ENCODE data around the gene HJURP.

HJURP gene

DNA sequence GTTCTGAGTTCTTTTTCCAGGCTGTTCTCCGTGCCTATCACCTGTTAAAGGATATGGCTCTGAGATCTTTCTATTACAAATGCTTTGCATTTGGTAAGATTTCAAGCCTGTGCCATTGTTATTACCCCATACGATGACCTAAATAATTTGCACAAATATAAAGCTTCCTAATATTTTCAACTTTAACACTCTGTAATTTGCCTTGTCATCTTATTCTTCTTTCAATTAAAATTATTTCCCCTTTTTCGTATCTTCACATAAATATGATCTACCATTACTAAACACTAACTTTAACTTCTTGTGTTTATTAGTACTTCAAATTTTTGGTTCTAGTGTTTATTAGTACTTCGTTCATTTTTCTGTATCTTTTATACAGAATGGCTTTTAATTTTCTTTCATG lies 17.1 kb upstream of the HJURP start:
- TF ChIP-seq, protein P1, sequence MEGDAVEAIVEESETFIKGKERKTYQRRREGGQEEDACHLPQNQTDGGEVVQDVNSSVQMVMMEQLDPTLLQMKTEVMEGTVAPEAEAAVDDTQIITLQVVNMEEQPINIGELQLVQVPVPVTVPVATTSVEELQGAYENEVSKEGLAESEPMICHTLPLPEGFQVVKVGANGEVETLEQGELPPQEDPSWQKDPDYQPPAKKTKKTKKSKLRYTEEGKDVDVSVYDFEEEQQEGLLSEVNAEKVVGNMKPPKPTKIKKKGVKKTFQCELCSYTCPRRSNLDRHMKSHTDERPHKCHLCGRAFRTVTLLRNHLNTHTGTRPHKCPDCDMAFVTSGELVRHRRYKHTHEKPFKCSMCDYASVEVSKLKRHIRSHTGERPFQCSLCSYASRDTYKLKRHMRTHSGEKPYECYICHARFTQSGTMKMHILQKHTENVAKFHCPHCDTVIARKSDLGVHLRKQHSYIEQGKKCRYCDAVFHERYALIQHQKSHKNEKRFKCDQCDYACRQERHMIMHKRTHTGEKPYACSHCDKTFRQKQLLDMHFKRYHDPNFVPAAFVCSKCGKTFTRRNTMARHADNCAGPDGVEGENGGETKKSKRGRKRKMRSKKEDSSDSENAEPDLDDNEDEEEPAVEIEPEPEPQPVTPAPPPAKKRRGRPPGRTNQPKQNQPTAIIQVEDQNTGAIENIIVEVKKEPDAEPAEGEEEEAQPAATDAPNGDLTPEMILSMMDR (IDR thresholded peaks at IDR 0.05; ENCODE audit: low read depth, low read length, missing control alignments) = no peak
- no peak for DNase-seq (ENCODE audit: extremely low read depth, low read depth)
- H3K4me3 ChIP-seq (replicated peaks; ENCODE audit: low read depth, low read length) = no peak overlapping the region

DNA sequence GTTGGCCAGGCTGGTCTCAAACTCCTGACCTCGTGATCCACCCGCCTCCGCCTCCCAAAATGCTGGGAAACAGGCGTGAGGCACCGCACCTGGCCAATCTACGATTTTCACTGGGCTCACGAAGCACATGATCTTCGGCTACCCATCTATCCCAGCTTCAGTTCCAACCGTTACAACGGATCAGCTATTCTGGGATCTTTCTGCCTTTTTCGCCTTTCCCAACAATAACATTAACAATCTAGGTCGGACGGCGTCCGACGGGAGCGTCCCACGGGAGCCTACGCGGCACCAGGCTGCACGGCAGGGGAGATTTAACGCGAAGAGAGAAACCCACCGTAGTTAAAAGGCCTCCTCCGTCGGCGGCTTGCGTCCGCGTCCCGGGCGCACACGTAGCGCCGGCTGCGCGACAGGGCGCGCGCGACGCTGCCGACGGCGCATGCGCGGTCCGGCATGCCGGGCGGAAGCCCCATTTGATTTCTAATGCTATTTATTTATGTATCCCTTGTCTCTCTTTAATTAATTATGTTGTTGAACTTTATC lies 13.7 kb upstream of the HJURP start, which contains the start of gene MSL3B:
Gene MSL3B, minus strand, starts transcription at position 394 of the 540 bp plus-strand sequence.
- TF ChIP-seq, protein P1 (IDR thresholded peaks at IDR 0.05; ENCODE audit: low read depth, low read length, missing control alignments) = no peak
- peak within 1 kb of the TSS; percentile 48 for H3K4me3 ChIP-seq (replicated peaks; ENCODE audit: low read depth, low read length)
- DNase-seq (ENCODE audit: extremely low read depth, low read depth) = peak; percentile 3

DNA sequence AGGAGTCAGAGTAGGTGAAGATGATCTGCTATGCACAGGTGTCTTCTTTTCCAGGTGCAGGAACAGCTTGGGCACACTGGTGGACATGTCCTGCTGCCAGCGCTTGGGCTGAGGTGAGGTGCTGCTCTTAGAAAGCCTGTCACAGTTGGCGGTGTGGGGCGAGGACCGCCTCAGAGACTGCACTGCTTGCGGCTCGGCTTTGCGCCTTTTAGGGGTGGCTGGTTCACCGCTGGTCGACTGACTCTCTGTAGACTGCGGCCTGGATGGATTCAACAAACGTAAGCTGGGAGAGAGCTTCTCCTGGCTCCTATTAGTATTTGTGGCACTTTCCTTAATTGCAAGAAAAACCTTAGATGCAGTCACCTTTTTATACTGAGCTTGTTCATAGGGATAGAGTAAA lies 12.1 kb upstream of the HJURP start:
- H3K4me3 ChIP-seq (replicated peaks; ENCODE audit: low read depth, low read length) = no peak overlapping the region
- TF ChIP-seq, protein P1 (IDR thresholded peaks at IDR 0.05; ENCODE audit: low read depth, low read length, missing control alignments) = no peak
- no peak for DNase-seq (ENCODE audit: extremely low read depth, low read depth)

- DNase-seq (ENCODE audit: extremely low read depth, low read depth) = no peak
- TF ChIP-seq, protein P1 (IDR thresholded peaks at IDR 0.05; ENCODE audit: low read depth, low read length, missing control alignments) = peak; percentile 39
- H3K4me3 ChIP-seq (replicated peaks; ENCODE audit: low read depth, low read length) = no peak overlapping the region
These were observed 11.5 kb upstream of the HJURP start for GRCh38 chr2:233865838-233866237.

DNA sequence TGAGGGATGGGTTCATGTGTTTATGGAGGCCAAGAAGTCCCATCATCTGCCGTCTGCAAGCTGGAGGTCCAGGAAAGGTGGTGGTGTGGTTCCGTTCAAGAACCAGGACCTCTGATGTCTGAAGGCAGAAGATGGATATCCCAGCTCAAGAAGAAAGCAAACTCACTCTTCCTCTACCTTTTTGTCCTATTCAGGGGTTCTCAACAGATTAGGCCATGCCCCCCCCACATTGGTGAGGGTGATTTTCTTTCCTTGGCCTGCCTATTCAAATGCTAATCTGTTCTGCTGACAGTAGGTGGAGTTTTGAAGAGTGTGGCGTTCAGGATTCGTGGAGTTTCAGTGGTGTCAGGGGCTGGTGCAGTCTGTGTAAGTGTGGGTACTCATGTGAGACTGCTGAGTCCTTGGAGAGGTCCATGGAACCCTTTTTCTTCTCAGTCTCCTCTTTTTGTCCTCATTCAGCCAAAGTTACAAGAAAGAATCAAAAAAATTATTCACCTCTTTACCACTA lies 8.0 kb upstream of the HJURP start:
- TF ChIP-seq, protein P1 (IDR thresholded peaks at IDR 0.05; ENCODE audit: low read depth, low read length, missing control alignments) = no peak
- DNase-seq (ENCODE audit: extremely low read depth, low read depth) = no peak

DNA sequence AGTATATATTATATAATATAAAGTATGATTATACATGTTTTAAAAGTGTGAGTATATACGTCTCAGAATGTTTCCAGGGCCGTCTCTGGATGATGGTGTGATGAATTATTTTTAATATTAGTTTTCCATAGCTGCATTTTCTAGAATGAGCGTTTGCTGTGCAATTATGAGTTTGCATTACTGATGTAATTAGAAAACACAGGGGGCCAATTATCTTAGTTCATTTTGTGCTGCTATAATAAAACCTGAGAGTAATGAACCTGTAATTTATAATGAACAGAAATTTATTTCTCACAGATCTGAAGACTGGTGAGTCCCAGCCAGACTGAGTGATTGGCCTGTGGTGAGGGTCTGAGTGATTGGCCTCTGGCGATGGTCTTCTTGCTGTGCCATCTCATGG lies 4.0 kb upstream of the HJURP start:
- H3K4me3 ChIP-seq (replicated peaks; ENCODE audit: low read depth, low read length) = no peak overlapping the region
- no peak for DNase-seq (ENCODE audit: extremely low read depth, low read depth)
- TF ChIP-seq, protein P1 (IDR thresholded peaks at IDR 0.05; ENCODE audit: low read depth, low read length, missing control alignments) = no peak

More for the DNA sequence above, 8.0 kb upstream of the HJURP start:
- H3K4me3 ChIP-seq (replicated peaks; ENCODE audit: low read depth, low read length) = no peak overlapping the region

Data from HFF-Myc (cell line).